ENCODE data around the gene DOCK3.
"Not testable (repeated sequence)": the region's sequence is repeated elsewhere in the genome, so short reads cannot be mapped to it uniquely, and the experiment has no call there.

DOCK3 gene

GRCh38 chr3:51131607-51132006, 456.9 kb downstream of the DOCK3 start:
- DNase-seq = not testable (repeated sequence)

GRCh38 chr3:51137715-51138114, 463.0 kb downstream of the DOCK3 start:
- DNase-seq = no peak

- no peak for DNase-seq
Observed at GRCh38 chr3:51139616-51140015, 464.9 kb downstream of the DOCK3 start.

- no peak for DNase-seq
Observed at GRCh38 chr3:51141573-51141972, 466.8 kb downstream of the DOCK3 start.

GRCh38 chr3:51145811-51146585, 471.3 kb downstream of the DOCK3 start:
- no peak for DNase-seq

- DNase-seq = no peak
Observed at GRCh38 chr3:51146781-51147180, 472.1 kb downstream of the DOCK3 start.

- no peak for DNase-seq
Observed at GRCh38 chr3:51156147-51156546, 481.4 kb downstream of the DOCK3 start.

- DNase-seq = no peak
Observed at GRCh38 chr3:51163051-51163450, 488.3 kb downstream of the DOCK3 start.

GRCh38 chr3:51173518-51174271, 499.0 kb downstream of the DOCK3 start:
- no peak for DNase-seq

- DNase-seq = no peak
Observed at GRCh38 chr3:51176923-51177322, 502.2 kb downstream of the DOCK3 start.

- DNase-seq = not testable (repeated sequence)
Observed at GRCh38 chr3:51186446-51186845, 511.7 kb downstream of the DOCK3 start.

- DNase-seq = no peak
Observed at GRCh38 chr3:51190199-51190598, 515.5 kb downstream of the DOCK3 start.

- no peak for DNase-seq
Observed at GRCh38 chr3:51190827-51191226, 516.1 kb downstream of the DOCK3 start.

GRCh38 chr3:51191768-51192167, 517.0 kb downstream of the DOCK3 start:
- no peak for DNase-seq

- DNase-seq = no peak
Observed at GRCh38 chr3:51198477-51198876, 523.8 kb downstream of the DOCK3 start.

- not testable (repeated sequence) for DNase-seq
Observed at GRCh38 chr3:51199296-51199695, 524.6 kb downstream of the DOCK3 start.

GRCh38 chr3:51216291-51216690, 541.6 kb downstream of the DOCK3 start:
- no peak for DNase-seq

GRCh38 chr3:51221959-51222358, 547.2 kb downstream of the DOCK3 start:
- DNase-seq = no peak

GRCh38 chr3:51224283-51224682, 549.6 kb downstream of the DOCK3 start:
- DNase-seq = no peak

GRCh38 chr3:51224843-51225242, 550.1 kb downstream of the DOCK3 start:
- DNase-seq = no peak

- no peak for DNase-seq
Observed at GRCh38 chr3:51242939-51243338, 568.2 kb downstream of the DOCK3 start.

GRCh38 chr3:51243924-51244323, 569.2 kb downstream of the DOCK3 start:
- DNase-seq = no peak

GRCh38 chr3:51245867-51246266, 571.1 kb downstream of the DOCK3 start:
- DNase-seq = no peak

GRCh38 chr3:51257870-51258269, 583.1 kb downstream of the DOCK3 start:
- no peak for DNase-seq
